Esophagus muscularis mucosa (tissue), 4 donors: ENCODE data around the gene VMP1.
"Not testable (repeated sequence)": the region's sequence is repeated elsewhere in the genome, so short reads cannot be mapped to it uniquely, and the experiment has no call there.

Source experiments
- EP300 ChIP-seq: sonication (generic); formaldehyde crosslinking; IDR thresholded peaks from one replicate; pipeline ENCODE4 v1.6.1; 2017; ENCODE audit warnings: antibody characterized with exemption
- POLR2A ChIP-seq: fragments of 450-650 bp; IDR thresholded peaks from one replicate; pipeline ENCODE4 v1.6.1; 2017; ENCODE audit warnings: antibody characterized with exemption, moderate library complexity, mild to moderate bottlenecking, low read depth
- POLR2AphosphoS5 ChIP-seq, 2 donors: sonication (generic); formaldehyde crosslinking; IDR thresholded peaks; one replicate each; pipeline ENCODE4 v1.6.1; 2017; ENCODE audit warnings: antibody characterized with exemption in 2 of 2
- TF ChIP-seq, protein P1 (sequence below), 3 experiments: fragments of 200-600 bp in 2 of 3; fragments of 450-650 bp in 1 of 3; sonication (generic) in 2 of 3; IDR thresholded peaks; one replicate each; pipeline ENCODE4 v1.5.1; 2017 to 2019; ENCODE audit warnings: antibody characterized with exemption in 3 of 3, mild to moderate bottlenecking in 2 of 3, moderate library complexity in 1 of 3

- TF ChIP-seq POLR2A; POLR2AphosphoS5 (IDR thresholded peaks at IDR 0.05); EP300: not testable (repeated sequence)
- TF ChIP-seq, protein P1, sequence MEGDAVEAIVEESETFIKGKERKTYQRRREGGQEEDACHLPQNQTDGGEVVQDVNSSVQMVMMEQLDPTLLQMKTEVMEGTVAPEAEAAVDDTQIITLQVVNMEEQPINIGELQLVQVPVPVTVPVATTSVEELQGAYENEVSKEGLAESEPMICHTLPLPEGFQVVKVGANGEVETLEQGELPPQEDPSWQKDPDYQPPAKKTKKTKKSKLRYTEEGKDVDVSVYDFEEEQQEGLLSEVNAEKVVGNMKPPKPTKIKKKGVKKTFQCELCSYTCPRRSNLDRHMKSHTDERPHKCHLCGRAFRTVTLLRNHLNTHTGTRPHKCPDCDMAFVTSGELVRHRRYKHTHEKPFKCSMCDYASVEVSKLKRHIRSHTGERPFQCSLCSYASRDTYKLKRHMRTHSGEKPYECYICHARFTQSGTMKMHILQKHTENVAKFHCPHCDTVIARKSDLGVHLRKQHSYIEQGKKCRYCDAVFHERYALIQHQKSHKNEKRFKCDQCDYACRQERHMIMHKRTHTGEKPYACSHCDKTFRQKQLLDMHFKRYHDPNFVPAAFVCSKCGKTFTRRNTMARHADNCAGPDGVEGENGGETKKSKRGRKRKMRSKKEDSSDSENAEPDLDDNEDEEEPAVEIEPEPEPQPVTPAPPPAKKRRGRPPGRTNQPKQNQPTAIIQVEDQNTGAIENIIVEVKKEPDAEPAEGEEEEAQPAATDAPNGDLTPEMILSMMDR (IDR thresholded peaks at IDR 0.05), result not testable (repeated sequence)
Observed at GRCh38 chr17:59758998-59759651, 51.7 kb downstream of the VMP1 start.
